Measurements from ENCODE around the gene HRH1. TPM values are rescaled to one million over a fixed set of nuclear protein-coding genes. Genes with fewer than 3 reads are reported as not detected.
"Not testable (repeated sequence)": the region's sequence is repeated elsewhere in the genome, so short reads cannot be mapped to it uniquely, and the experiment has no call there.

The HRH1 gene
- total and polyA plus RNA-seq, 8 donors, result 4.5 to 6.7 (median 5.0) TPM

- H3K36me3 ChIP-seq, result no peaks in the 10 kb centered on the region
- H3K4me1 ChIP-seq, result peaks cover 12 to 36% of the 10 kb centered on the region in 2 donors
- TF ChIP-seq CTCF (IDR thresholded peaks at IDR 0.05), result no peak
- peak overlapping the region in 1 of 2 donors; percentile 34 for H3K27ac ChIP-seq
- no peak overlapping the region for H3K4me3 ChIP-seq
- ATAC-seq (peak; percentile 61), DNase-seq (no peak)
- intact Hi-C loops (cut with DNase I), result no loop called here
- peaks cover 7 to 30% of the 10 kb centered on the region in 2 donors for H3K27me3 ChIP-seq
- no peaks in the 10 kb centered on the region for H3K9me3 ChIP-seq
Observed at GRCh38 chr3:11159421-11159904, 5.2 kb downstream of the HRH1 start.

GRCh38 chr3:11161666-11162065 lies 7.4 kb downstream of the HRH1 start:
- no peak for ATAC-seq
- Histone ChIP-seq H3K36me3 (no peaks in the 10 kb centered on the region), H3K4me3 (no peak overlapping the region), H3K4me1 (peaks cover 12 to 18% of the 10 kb centered on the region in 2 donors), H3K27me3 (peaks cover 0 to 8% of the 10 kb centered on the region in 2 donors), H3K27ac (no peak overlapping the region), H3K9me3 (no peaks in the 10 kb centered on the region)
- intact Hi-C loops (cut with DNase I), result no loop called here
- no peak for DNase-seq
- no peak for TF ChIP-seq CTCF (IDR thresholded peaks at IDR 0.05)

GRCh38 chr3:11162401-11163345 lies 8.4 kb downstream of the HRH1 start:
- intact Hi-C loops (cut with DNase I), result no loop called here
- no peak overlapping the region for H3K4me3 ChIP-seq
- ATAC-seq, result no peak
- no peak for TF ChIP-seq CTCF (IDR thresholded peaks at IDR 0.05)
- no peaks in the 10 kb centered on the region for H3K9me3 ChIP-seq
- no peak overlapping the region for H3K27ac ChIP-seq
- H3K4me1 ChIP-seq, result peaks cover 12 to 18% of the 10 kb centered on the region in 2 donors
- H3K36me3 ChIP-seq, result no peaks in the 10 kb centered on the region
- no peak for DNase-seq
- no peaks in the 10 kb centered on the region for H3K27me3 ChIP-seq

GRCh38 chr3:11164607-11165006 lies 10.3 kb downstream of the HRH1 start:
- DNase-seq (no peak), ATAC-seq (no peak)
- Histone ChIP-seq H3K9me3 (no peaks in the 10 kb centered on the region), H3K27me3 (no peaks in the 10 kb centered on the region), H3K4me1 (peaks cover 5 to 8% of the 10 kb centered on the region in 2 donors), H3K27ac (no peak overlapping the region), H3K4me3 (no peak overlapping the region), H3K36me3 (no peaks in the 10 kb centered on the region)
- no peak for TF ChIP-seq CTCF (IDR thresholded peaks at IDR 0.05)
- intact Hi-C loops (cut with DNase I), result no loop called here

- Histone ChIP-seq H3K4me3 (no peak overlapping the region), H3K27me3 (no peaks in the 10 kb centered on the region), H3K4me1 (no peaks in the 10 kb centered on the region), H3K36me3 (no peaks in the 10 kb centered on the region), H3K9me3 (no peaks in the 10 kb centered on the region), H3K27ac (no peak overlapping the region)
- TF ChIP-seq CTCF (IDR thresholded peaks at IDR 0.05), result no peak
- intact Hi-C loops (cut with DNase I), result no loop called here
- DNase-seq (no peak), ATAC-seq (no peak)
Observed at GRCh38 chr3:11165476-11165875, 11.2 kb downstream of the HRH1 start.

- not testable (repeated sequence) for H3K9me3 ChIP-seq, ATAC-seq, H3K27me3 ChIP-seq
Observed at GRCh38 chr3:11166807-11167400, 12.6 kb downstream of the HRH1 start.

More at GRCh38 chr3:11166807-11167400, 12.6 kb downstream of the HRH1 start:
- H3K4me3 ChIP-seq; H3K27ac ChIP-seq; H3K4me1 ChIP-seq; DNase-seq; H3K36me3 ChIP-seq; intact Hi-C loops (cut with DNase I): not testable (repeated sequence)
